Retina (tissue), 1 donor: Measurements from ENCODE around the gene ATR.
"Not testable (repeated sequence)": the region's sequence is repeated elsewhere in the genome, so short reads cannot be mapped to it uniquely, and the experiment has no call there.

Experiments used
- DNase-seq: peaks from one replicate; pipeline ENCODE4 v3.0.0-alpha.2; 2016

The ATR gene

GRCh38 chr3:142592268-142592667, 13.7 kb upstream of the ATR start:
- not testable (repeated sequence) for DNase-seq

- DNase-seq: no peak
These were observed 10.2 kb upstream of the ATR start for GRCh38 chr3:142588703-142589102.

- DNase-seq: peak; percentile 33
These were observed 8.4 kb upstream of the ATR start for GRCh38 chr3:142586803-142587406.

GRCh38 chr3:142581070-142581469, 2.5 kb upstream of the ATR start:
- not testable (repeated sequence) for DNase-seq

GRCh38 chr3:142580061-142580423, 1.5 kb upstream of the ATR start:
- DNase-seq: no peak

GRCh38 chr3:142577696-142578328, 721 bp downstream of the ATR start:
- DNase-seq: no peak

GRCh38 chr3:142576792-142577191, 1.7 kb downstream of the ATR start:
- no peak for DNase-seq

GRCh38 chr3:142574665-142575064, 3.9 kb downstream of the ATR start:
- DNase-seq: no peak

GRCh38 chr3:142574223-142574622, 4.3 kb downstream of the ATR start:
- not testable (repeated sequence) for DNase-seq

- DNase-seq: not testable (repeated sequence)
These were observed 9.1 kb downstream of the ATR start for GRCh38 chr3:142569422-142569821.

- DNase-seq: no peak
These were observed 10.0 kb downstream of the ATR start for GRCh38 chr3:142568393-142569017.

GRCh38 chr3:142566096-142566495, 12.4 kb downstream of the ATR start:
- no peak for DNase-seq

GRCh38 chr3:142563496-142563997, 15.0 kb downstream of the ATR start:
- no peak for DNase-seq

GRCh38 chr3:142560118-142560517, 18.4 kb downstream of the ATR start:
- no peak for DNase-seq

- DNase-seq: no peak
These were observed 24.8 kb downstream of the ATR start for GRCh38 chr3:142553741-142554140.

GRCh38 chr3:142552579-142552978, 26.0 kb downstream of the ATR start:
- not testable (repeated sequence) for DNase-seq

GRCh38 chr3:142549986-142550385, 28.5 kb downstream of the ATR start:
- no peak for DNase-seq

- no peak for DNase-seq
These were observed 35.2 kb downstream of the ATR start for GRCh38 chr3:142543307-142543706.

GRCh38 chr3:142542054-142542453, 36.5 kb downstream of the ATR start:
- no peak for DNase-seq

GRCh38 chr3:142536519-142536918, 42.0 kb downstream of the ATR start:
- no peak for DNase-seq

GRCh38 chr3:142534543-142534942, 44.0 kb downstream of the ATR start:
- no peak for DNase-seq

- DNase-seq: no peak
These were observed 48.2 kb downstream of the ATR start for GRCh38 chr3:142530296-142530695.

GRCh38 chr3:142523921-142524566, 54.5 kb downstream of the ATR start:
- no peak for DNase-seq

GRCh38 chr3:142509079-142509478, 69.5 kb downstream of the ATR start:
- DNase-seq: no peak
